HCT116 (cell line): ENCODE data around the gene STUM. TPM values are rescaled to one million over a fixed set of nuclear protein-coding genes. Genes with fewer than 3 reads are reported as not detected.

ENCODE experiments used
- ATAC-seq: fragments of 200-7000 bp; cut with Tn5 transposase; 2 replicates; pipeline ENCODE4 v1.9.1; 2020; ENCODE audit warnings: mild to moderate bottlenecking, moderate library complexity
- BruUV-seq: library from RNA; stranded (reverse); fragments of 400-500 nt; replicated peaks from 2 replicates; lab custom pipeline; 2021; lab: Mats Ljungman, UMichigan
- CTCF ChIA-PET: fragments of 300-600 bp; sonication (Branson Sonifier 250); formaldehyde crosslinking; loops from one replicate; lab custom pipeline; 2021; ENCODE audit warnings: antibody characterized with exemption; lab: Charles Lee
- POLR2A ChIA-PET: fragments of 300-600, 350-600 bp; sonication (Branson Sonifier 250); formaldehyde crosslinking; loops from one replicate; lab custom pipeline; 2021; ENCODE audit warnings: antibody characterized with exemption; lab: Charles Lee
- RAD21 ChIA-PET, 2 experiments: fragments of 300-600 bp; sonication (Branson Sonifier 250); formaldehyde crosslinking; loops; one replicate each; lab custom pipeline; 2023; ENCODE audit warnings: low total read pairs in 2 of 2; ENCODE audit not compliant: uncharacterized antibody in 2 of 2, unreplicated experiment in 2 of 2, low non-redundant PET in 1 of 2; lab: Charles Lee
- DNase-seq: peaks from one replicate; pipeline ENCODE4 v3.0.0-alpha.2; 2010; ENCODE audit warnings: low read depth, low spot score
- H2AFZ ChIP-seq: fragments of 200-600 bp; shearing (Covaris generic), sonication (generic); 2 replicates; pipeline ENCODE4 v1.6.1; 2017; ENCODE audit warnings: low read depth, mixed run types, mixed read lengths, antibody characterized with exemption, low read length; ENCODE audit not compliant: poor library complexity, severe bottlenecking
- H3K27ac ChIP-seq: 2 replicates; pipeline ENCODE4 v1.5.1; 2012; ENCODE audit warnings: low read depth, low read length
- H3K27me3 ChIP-seq: fragments of 200-600 bp; sonication (generic); 2 replicates; pipeline ENCODE4 v1.6.1; 2016; ENCODE audit warnings: mixed run types, low read length, mixed read lengths; ENCODE audit not compliant: insufficient read depth
- H3K36me3 ChIP-seq, 2 experiments: fragments of 200-500 bp in 1 of 2; fragments of 200-600 bp in 1 of 2; sonication (Bioruptor generic) in 1 of 2; sonication (generic) in 1 of 2; 2 replicates each; pipeline versions ENCODE4 v1.5.1 to v1.6.1; 2014 to 2016; ENCODE audit warnings: low read length in 2 of 2, inconsistent platforms in 1 of 2, mixed read lengths in 1 of 2, mixed run types in 1 of 2; ENCODE audit not compliant: insufficient read depth in 2 of 2, control insufficient read depth in 1 of 2
- H3K4me1 ChIP-seq, 2 experiments: fragments of 200-600 bp in 1 of 2; sonication (generic) in 1 of 2; 2 replicates each; pipeline versions ENCODE4 v1.5.1 to v1.6.1; 2012 to 2017; ENCODE audit warnings: low read length in 2 of 2, inconsistent platforms in 1 of 2, mild to moderate bottlenecking in 1 of 2, mixed read lengths in 1 of 2, mixed run types in 1 of 2, moderate library complexity in 1 of 2; ENCODE audit not compliant: insufficient read depth in 2 of 2, control insufficient read depth in 1 of 2
- H3K4me2 ChIP-seq: fragments of 200-600 bp; sonication (generic); 2 replicates; pipeline ENCODE4 v1.6.1; 2017; ENCODE audit warnings: mixed run types, low read length, mixed read lengths
- H3K4me3 ChIP-seq, 2 experiments: fragments of 200-600 bp in 1 of 2; sonication (generic) in 1 of 2; replicated peaks in 1 of 2; 2 replicates each; pipeline ENCODE4 v1.5.1; 2011 to 2016; ENCODE audit warnings: low read length in 2 of 2, control low read depth in 1 of 2, low read depth in 1 of 2, mild to moderate bottlenecking in 1 of 2, mixed read lengths in 1 of 2, mixed run types in 1 of 2
- H3K79me2 ChIP-seq: fragments of 200-600 bp; sonication (generic); 2 replicates; pipeline ENCODE4 v1.6.1; 2017; ENCODE audit warnings: mild to moderate bottlenecking, mixed run types, low read length, moderate library complexity, mixed read lengths; ENCODE audit not compliant: insufficient read depth
- H3K9ac ChIP-seq: fragments of 200-600 bp; sonication (generic); 2 replicates; pipeline ENCODE4 v1.6.1; 2016; ENCODE audit warnings: low read length, mixed read lengths
- H3K9me2 ChIP-seq: fragments of 200-600 bp; sonication (generic), shearing (Covaris generic); 2 replicates; pipeline ENCODE4 v1.6.1; 2017; ENCODE audit warnings: mixed run types, mild to moderate bottlenecking, moderate library complexity; ENCODE audit not compliant: insufficient read depth
- H3K9me3 ChIP-seq, 2 experiments: fragments of 200-500 bp in 1 of 2; fragments of 200-600 bp in 1 of 2; sonication (Bioruptor generic) in 1 of 2; sonication (generic) in 1 of 2; 2 replicates each; pipeline ENCODE4 v1.6.1; 2014 to 2017; ENCODE audit warnings: low read length in 2 of 2, mixed read lengths in 2 of 2, inconsistent platforms in 1 of 2, low read depth in 1 of 2, mild to moderate bottlenecking in 1 of 2, mixed run types in 1 of 2, moderate library complexity in 1 of 2; ENCODE audit not compliant: control insufficient read depth in 1 of 2, insufficient read depth in 1 of 2
- H4K20me1 ChIP-seq: fragments of 200-600 bp; sonication (generic), shearing (Covaris generic); 2 replicates; pipeline ENCODE4 v1.6.1; 2017; ENCODE audit warnings: mixed run types, mild to moderate bottlenecking, moderate library complexity; ENCODE audit not compliant: insufficient read depth
- EGR1 ChIP-seq: IDR thresholded peaks from 2 replicates; pipeline ENCODE4 v1.6.1; 2012; ENCODE audit warnings: low read depth
- ELF1 ChIP-seq: IDR thresholded peaks from 2 replicates; pipeline ENCODE4 v1.6.1; 2012; ENCODE audit warnings: low read depth, borderline replicate concordance
- EZH2phosphoT487 ChIP-seq: fragments of 200-600 bp; IDR thresholded peaks from 2 replicates; pipeline ENCODE4 v1.6.1; 2018; ENCODE audit warnings: antibody characterized with exemption, borderline replicate concordance
- SP1 ChIP-seq: IDR thresholded peaks from 2 replicates; pipeline ENCODE4 v1.6.1; 2012; ENCODE audit warnings: low read depth
- SRF ChIP-seq: IDR thresholded peaks from 2 replicates; pipeline ENCODE4 v1.6.1; 2012; ENCODE audit warnings: low read depth
- intact Hi-C: fragments of 100-400 bp; cut with micrococcal nuclease; formaldehyde crosslinking; loops from 2 replicates; pipeline ENCODE4 v1.10.0; 2022
- total RNA-seq: library from RNA; stranded (reverse); gene quantifications from one replicate; pipeline ENCODE4 v1.2.1, GENCODE V29; 2021; ENCODE audit not compliant: unreplicated experiment

STUM gene
- total RNA-seq, 1 experiment from 2014 or later: not detected

DNA sequence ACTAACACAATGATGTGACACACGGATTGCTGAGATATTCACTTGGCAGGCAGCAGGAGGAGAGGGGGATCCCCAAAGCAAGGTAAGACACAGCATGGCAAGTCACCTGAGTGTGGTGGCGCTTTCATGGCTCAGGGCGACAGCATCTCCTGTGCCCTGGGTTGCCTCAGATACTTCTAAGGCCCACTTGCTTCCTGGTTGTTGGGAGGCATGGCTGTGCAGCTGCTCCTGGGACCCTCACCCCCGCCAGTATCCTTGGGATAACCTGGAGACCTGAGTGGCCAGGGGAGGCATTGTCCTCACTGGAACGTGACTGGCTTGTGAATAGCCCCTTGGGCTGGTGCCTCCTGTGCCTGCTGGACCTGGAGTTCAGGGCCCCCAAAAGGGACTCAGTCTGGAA is 69.8 kb downstream of the STUM start:
- Histone ChIP-seq H3K9me2 (no peaks in the 10 kb centered on the region), H3K27ac (no peak overlapping the region), H2AFZ (no peak overlapping the region), H3K79me2 (no peaks in the 10 kb centered on the region), H3K4me2 (no peak overlapping the region), H3K4me1 (no peaks in the 10 kb centered on the region), H3K36me3 (no peaks in the 10 kb centered on the region), H4K20me1 (no peaks in the 10 kb centered on the region), H3K27me3 (no peaks in the 10 kb centered on the region), H3K9ac (no peak overlapping the region), H3K9me3 (no peaks in the 10 kb centered on the region), H3K4me3 (no peak overlapping the region)
- RAD21 ChIA-PET: no interaction called here
- ATAC-seq (no peak), DNase-seq (no peak)
- CTCF ChIA-PET: interaction anchor here (1.3 kb wide), 1 partner anchor 8 kb away, joined by 5 read pairs; no protein-coding TSS in a partner anchor
- no TSS peak for BruUV-seq
- POLR2A ChIA-PET: no interaction called here
- intact Hi-C loops: no loop called here
- no peak for TF ChIP-seq SP1
- no peak for TF ChIP-seq ELF1
- no peak for TF ChIP-seq EGR1
- no peak for TF ChIP-seq SRF

DNA sequence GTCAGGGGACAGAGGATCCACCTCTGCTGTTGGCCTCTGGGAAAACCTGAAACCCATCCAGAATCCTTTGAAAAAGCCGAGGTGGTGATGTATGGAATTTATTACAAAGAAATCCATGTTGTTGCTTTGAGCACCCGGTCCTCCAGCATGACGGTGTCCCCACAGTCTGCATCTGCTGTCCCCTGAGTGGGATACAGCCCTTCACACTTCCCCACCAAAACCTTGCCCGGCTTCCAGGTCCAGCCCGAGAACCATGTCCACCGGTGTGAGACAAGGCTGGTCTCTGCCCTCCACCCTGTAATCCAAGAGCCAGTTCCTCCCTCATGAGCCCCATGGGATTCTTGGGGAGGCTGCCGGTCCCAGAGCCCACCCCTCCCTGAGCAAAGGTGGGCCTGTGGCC is 70.5 kb downstream of the STUM start:
- DNase-seq: no peak
- intact Hi-C loops: no loop called here
- no peaks in the 10 kb centered on the region for H3K4me1 ChIP-seq
- no peaks in the 10 kb centered on the region for H3K9me2 ChIP-seq
- no peak for ATAC-seq
- TF ChIP-seq EZH2phosphoT487: no peak
- ChIA-PET CTCF (interaction anchor here (0.6 kb wide), 1 partner anchor 14 kb away, joined by 3 read pairs; no protein-coding TSS in a partner anchor), POLR2A (no interaction called here), RAD21 (no interaction called here)
- no TSS peak for BruUV-seq
- no peaks in the 10 kb centered on the region for H3K79me2 ChIP-seq
- H4K20me1 ChIP-seq: no peaks in the 10 kb centered on the region
- H3K4me2 ChIP-seq: no peak overlapping the region
- H3K9ac ChIP-seq: no peak overlapping the region
- H3K4me3 ChIP-seq: no peak overlapping the region
- H3K9me3 ChIP-seq: no peaks in the 10 kb centered on the region
- no peak overlapping the region for H2AFZ ChIP-seq
- H3K27me3 ChIP-seq: no peaks in the 10 kb centered on the region
- H3K27ac ChIP-seq: no peak overlapping the region
- no peaks in the 10 kb centered on the region for H3K36me3 ChIP-seq
